Ishikawa (cell line): ENCODE measurements around the gene MT1X.

Source experiments
- EP300 ChIP-seq: IDR thresholded peaks from 2 replicates; pipeline ENCODE4 v1.6.1; 2012; ENCODE audit warnings: borderline replicate concordance
- NFIC ChIP-seq: IDR thresholded peaks from 2 replicates; pipeline ENCODE4 v1.6.1; 2012
- TCF12 ChIP-seq: IDR thresholded peaks from 2 replicates; pipeline ENCODE4 v1.6.1; 2012; ENCODE audit warnings: low read depth
- TEAD4 ChIP-seq: IDR thresholded peaks from 2 replicates; pipeline ENCODE4 v1.6.1; 2012
- YY1 ChIP-seq: IDR thresholded peaks from 2 replicates; pipeline ENCODE4 v1.6.1; 2012; ENCODE audit warnings: low read depth
- TF ChIP-seq, protein P1 (sequence below): IDR thresholded peaks from 2 replicates; pipeline ENCODE4 v1.6.1; 2012; ENCODE audit warnings: low read depth, mild to moderate bottlenecking
- TF ChIP-seq, protein P2 (sequence below): IDR thresholded peaks from 2 replicates; pipeline ENCODE4 v1.6.1; 2012

MT1X gene

DNA sequence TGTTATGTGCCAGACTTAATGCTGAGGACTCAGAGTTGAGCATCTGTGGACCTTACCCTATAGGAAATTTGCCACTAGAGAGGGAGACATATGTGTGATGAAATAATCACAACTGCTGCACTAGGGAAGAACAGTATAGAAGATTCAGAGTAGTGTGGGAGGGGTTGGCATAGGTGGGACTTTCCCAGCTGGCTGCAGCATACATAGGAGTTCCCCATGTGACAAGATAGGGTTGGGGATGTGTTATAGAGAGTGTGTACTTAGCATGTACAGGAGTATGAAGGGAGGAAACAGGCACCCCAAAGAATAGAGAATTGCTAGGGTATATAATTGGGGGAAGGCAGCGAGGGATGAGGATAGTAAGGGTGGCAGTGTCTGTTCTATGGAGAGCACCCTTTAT lies 50.6 kb downstream of the MT1X start:
- TF ChIP-seq, protein P1, sequence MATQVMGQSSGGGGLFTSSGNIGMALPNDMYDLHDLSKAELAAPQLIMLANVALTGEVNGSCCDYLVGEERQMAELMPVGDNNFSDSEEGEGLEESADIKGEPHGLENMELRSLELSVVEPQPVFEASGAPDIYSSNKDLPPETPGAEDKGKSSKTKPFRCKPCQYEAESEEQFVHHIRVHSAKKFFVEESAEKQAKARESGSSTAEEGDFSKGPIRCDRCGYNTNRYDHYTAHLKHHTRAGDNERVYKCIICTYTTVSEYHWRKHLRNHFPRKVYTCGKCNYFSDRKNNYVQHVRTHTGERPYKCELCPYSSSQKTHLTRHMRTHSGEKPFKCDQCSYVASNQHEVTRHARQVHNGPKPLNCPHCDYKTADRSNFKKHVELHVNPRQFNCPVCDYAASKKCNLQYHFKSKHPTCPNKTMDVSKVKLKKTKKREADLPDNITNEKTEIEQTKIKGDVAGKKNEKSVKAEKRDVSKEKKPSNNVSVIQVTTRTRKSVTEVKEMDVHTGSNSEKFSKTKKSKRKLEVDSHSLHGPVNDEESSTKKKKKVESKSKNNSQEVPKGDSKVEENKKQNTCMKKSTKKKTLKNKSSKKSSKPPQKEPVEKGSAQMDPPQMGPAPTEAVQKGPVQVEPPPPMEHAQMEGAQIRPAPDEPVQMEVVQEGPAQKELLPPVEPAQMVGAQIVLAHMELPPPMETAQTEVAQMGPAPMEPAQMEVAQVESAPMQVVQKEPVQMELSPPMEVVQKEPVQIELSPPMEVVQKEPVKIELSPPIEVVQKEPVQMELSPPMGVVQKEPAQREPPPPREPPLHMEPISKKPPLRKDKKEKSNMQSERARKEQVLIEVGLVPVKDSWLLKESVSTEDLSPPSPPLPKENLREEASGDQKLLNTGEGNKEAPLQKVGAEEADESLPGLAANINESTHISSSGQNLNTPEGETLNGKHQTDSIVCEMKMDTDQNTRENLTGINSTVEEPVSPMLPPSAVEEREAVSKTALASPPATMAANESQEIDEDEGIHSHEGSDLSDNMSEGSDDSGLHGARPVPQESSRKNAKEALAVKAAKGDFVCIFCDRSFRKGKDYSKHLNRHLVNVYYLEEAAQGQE = no peak
- TF ChIP-seq YY1 = no peak
- TF ChIP-seq, protein P2, sequence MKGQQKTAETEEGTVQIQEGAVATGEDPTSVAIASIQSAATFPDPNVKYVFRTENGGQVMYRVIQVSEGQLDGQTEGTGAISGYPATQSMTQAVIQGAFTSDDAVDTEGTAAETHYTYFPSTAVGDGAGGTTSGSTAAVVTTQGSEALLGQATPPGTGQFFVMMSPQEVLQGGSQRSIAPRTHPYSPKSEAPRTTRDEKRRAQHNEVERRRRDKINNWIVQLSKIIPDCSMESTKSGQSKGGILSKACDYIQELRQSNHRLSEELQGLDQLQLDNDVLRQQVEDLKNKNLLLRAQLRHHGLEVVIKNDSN = no peak
- no peak for TF ChIP-seq EP300
- TF ChIP-seq TCF12 = no peak
- TF ChIP-seq TEAD4 = no peak
- no peak for TF ChIP-seq NFIC
